GM20431 (cell line): Measurements from ENCODE around the gene AKAP7.

ENCODE experiments used
- in situ Hi-C: fragments of 300-500 bp; cut with MseI, MboI; formaldehyde crosslinking; loops from one replicate; pipeline ENCODE4 v1.15.0; 2020; ENCODE audit warnings: low sequenced_read_pairs; ENCODE audit not compliant: unreplicated experiment

Gene AKAP7

GRCh38 chr6:131331151-131331550 lies 195.9 kb downstream of the AKAP7 start:
- in situ Hi-C loops: no loop called here

GRCh38 chr6:131331873-131332781 lies 196.9 kb downstream of the AKAP7 start:
- in situ Hi-C loops: no loop called here
